GM18858 (cell line): ENCODE results near the gene METTL24.

Experiments used
- ATAC-seq: cut with Tn5 transposase; IDR thresholded peaks from one replicate; pipeline ENCODE4 v1.9.1; 2021; ENCODE audit not compliant: unreplicated experiment

Gene METTL24

GRCh38 chr6:110340392-110340965 is 17.7 kb downstream of the METTL24 start:
- no peak for ATAC-seq

- no peak for ATAC-seq
These were observed 19.2 kb downstream of the METTL24 start for GRCh38 chr6:110338820-110339470.

- no peak for ATAC-seq
These were observed 20.7 kb downstream of the METTL24 start for GRCh38 chr6:110337486-110337885.

- no peak for ATAC-seq
These were observed 23.5 kb downstream of the METTL24 start for GRCh38 chr6:110334423-110335180.

GRCh38 chr6:110332281-110332680 is 25.9 kb downstream of the METTL24 start:
- ATAC-seq, result no peak

GRCh38 chr6:110331816-110332215 is 26.3 kb downstream of the METTL24 start:
- no peak for ATAC-seq

- no peak for ATAC-seq
These were observed 26.8 kb downstream of the METTL24 start for GRCh38 chr6:110331390-110331789.

- no peak for ATAC-seq
These were observed 28.3 kb downstream of the METTL24 start for GRCh38 chr6:110329714-110330436.

- ATAC-seq, result no peak
These were observed 28.8 kb downstream of the METTL24 start for GRCh38 chr6:110329348-110329713.

- ATAC-seq, result no peak
These were observed 29.9 kb downstream of the METTL24 start for GRCh38 chr6:110328259-110328658.

GRCh38 chr6:110327391-110327790 is 30.8 kb downstream of the METTL24 start:
- no peak for ATAC-seq

GRCh38 chr6:110326609-110327008 is 31.5 kb downstream of the METTL24 start:
- ATAC-seq, result no peak

GRCh38 chr6:110326057-110326456 is 32.1 kb downstream of the METTL24 start:
- ATAC-seq, result no peak

GRCh38 chr6:110325197-110325596 is 33.0 kb downstream of the METTL24 start:
- no peak for ATAC-seq

- ATAC-seq, result no peak
These were observed 33.6 kb downstream of the METTL24 start for GRCh38 chr6:110324548-110324947.

- no peak for ATAC-seq
These were observed 34.9 kb downstream of the METTL24 start for GRCh38 chr6:110323258-110323657.

- ATAC-seq, result no peak
These were observed 35.3 kb downstream of the METTL24 start for GRCh38 chr6:110322874-110323242.

GRCh38 chr6:110322151-110322873 is 35.8 kb downstream of the METTL24 start:
- no peak for ATAC-seq

- no peak for ATAC-seq
These were observed 37.8 kb downstream of the METTL24 start for GRCh38 chr6:110320307-110320706.

GRCh38 chr6:110319843-110320242 is 38.3 kb downstream of the METTL24 start:
- ATAC-seq, result no peak

GRCh38 chr6:110319381-110319780 is 38.8 kb downstream of the METTL24 start:
- ATAC-seq, result no peak
